Metanephros (tissue), 2 donors: ENCODE measurements around the gene PPP1R2B. TPM values are rescaled to one million over a fixed set of nuclear protein-coding genes. Genes with fewer than 3 reads are reported as not detected.

Experiments used
- small RNA-seq: library from RNA; depleted of rRNA; stranded (forward); fragments of <200 nt; gene quantifications from one replicate; pipeline ENCODE3, GENCODE V24; 2014; ENCODE audit warnings: low replicate concordance
- total RNA-seq: library from RNA; depleted of rRNA; stranded (reverse); fragments of >200 nt; gene quantifications from one replicate; pipeline ENCODE4 v1.2.3, GENCODE V29; 2014

PPP1R2B gene
- not detected for total RNA-seq

DNA sequence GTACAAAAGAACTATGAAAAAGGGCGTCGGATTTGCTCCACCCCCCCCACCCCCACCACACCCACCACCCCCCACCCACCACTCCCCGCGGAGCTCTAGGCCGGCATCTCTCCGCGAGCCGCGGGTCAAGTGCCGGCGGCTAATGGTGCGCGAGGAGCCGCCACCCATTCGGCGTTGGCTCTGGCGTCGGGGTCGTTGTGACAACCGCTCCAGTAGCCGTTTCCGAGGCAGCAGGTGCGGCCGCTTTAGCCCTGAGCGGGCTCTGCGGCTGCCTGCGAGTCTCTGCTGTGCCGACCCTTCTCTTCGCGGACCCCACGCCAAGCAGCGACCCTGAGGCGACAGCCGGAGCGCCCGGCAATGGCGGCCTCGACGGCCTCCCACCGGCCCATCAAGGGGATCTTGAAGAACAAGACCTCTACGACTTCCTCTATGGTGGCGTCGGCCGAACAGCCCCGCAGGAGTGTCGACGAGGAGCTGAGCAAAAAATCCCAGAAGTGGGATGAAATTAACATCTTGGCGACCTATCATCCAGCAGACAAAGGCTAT lies at the start of gene PPP1R2B:
PPP1R2B (plus strand) TSS at position 90 of the 546 bp plus-strand sequence; CDS start at position 358, 268 bp downstream.

Small RNA genes lying within 50 kb of the gene (small RNA-seq; reads per million reads assigned to genes)
- not detected for gene RNU6-556P

Other genes starting within 250 kb of the PPP1R2B start
- gene TIMD4, start 112.9 kb downstream of the PPP1R2B start, total RNA-seq: 0.93 TPM
- gene HAVCR1, start 208.8 kb downstream of the PPP1R2B start, total RNA-seq: 5.3 TPM